Measurements from ENCODE around the gene GAS7. TPM values are rescaled to one million over a fixed set of nuclear protein-coding genes. Genes with fewer than 3 reads are reported as not detected.
"Not testable (repeated sequence)": the region's sequence is repeated elsewhere in the genome, so short reads cannot be mapped to it uniquely, and the experiment has no call there.

The GAS7 gene
- total RNA-seq, 1 donor from 2014 or later = 26.7 TPM

GRCh38 chr17:10073941-10074340 is 124.5 kb downstream of the GAS7 start:
- DNase-seq (ENCODE audit: low spot score) = no peak

GRCh38 chr17:10072556-10073425 is 125.6 kb downstream of the GAS7 start:
- DNase-seq (ENCODE audit: low spot score) = no peak

DNA sequence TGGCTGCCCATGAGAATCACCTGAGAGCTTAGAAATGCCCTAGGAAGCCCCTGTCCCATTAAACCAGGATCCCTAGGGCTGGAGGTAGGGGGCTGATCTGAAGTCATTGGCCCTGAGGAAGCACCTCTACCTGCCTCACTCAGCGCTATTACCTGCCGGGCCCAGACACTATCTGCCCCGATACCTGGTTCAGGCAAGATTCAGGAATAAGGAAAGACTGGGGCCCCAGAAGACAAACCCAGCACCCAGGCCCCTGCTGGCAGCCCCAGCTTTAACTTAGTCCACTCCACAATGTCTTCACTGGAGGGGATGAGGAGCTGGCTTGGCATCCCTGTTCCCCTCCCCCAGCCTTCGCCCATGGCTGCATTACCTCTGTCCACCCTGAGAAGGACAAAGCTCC is 126.3 kb downstream of the GAS7 start:
- DNase-seq (ENCODE audit: low spot score) = no peak

DNA sequence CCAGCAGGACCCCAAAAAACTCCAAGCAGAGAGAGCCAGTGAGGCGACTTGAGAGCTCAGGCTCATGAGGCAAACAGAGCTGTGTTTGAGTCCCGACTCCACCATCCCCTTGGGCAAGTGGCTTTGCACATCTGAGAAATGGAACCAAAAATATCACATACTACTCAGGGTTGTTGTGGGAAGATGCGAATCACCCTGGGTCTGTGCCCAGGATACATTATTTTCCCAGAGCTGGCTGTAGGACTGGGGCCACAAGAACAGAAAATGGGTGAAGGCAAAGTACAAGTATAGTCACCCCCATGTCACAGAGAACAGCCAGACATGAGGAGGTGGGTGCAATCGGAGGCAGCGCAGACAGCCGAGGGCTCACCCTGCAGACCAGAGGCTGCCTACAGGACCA is 127.3 kb downstream of the GAS7 start:
- DNase-seq (ENCODE audit: low spot score) = no peak

DNA sequence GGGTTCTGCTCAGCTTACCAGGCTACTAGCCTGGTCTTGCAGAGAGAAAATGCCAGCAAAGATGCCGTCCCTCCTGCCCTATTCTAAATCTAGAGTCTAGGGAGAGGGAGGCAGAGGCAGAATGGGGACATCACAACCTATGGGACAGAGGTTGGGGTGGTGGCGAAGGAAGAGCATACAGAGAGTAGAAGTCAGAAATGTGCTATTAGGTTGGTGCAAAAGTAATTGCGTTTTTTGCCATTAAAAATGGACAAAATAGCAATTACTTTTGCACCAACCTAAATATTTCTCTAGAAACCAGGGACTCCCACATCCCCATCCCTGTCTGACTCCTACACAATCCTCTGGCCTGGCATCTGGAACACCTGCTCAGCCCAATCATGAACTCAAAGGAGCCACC is 127.7 kb downstream of the GAS7 start:
- DNase-seq (ENCODE audit: low spot score) = no peak

DNA sequence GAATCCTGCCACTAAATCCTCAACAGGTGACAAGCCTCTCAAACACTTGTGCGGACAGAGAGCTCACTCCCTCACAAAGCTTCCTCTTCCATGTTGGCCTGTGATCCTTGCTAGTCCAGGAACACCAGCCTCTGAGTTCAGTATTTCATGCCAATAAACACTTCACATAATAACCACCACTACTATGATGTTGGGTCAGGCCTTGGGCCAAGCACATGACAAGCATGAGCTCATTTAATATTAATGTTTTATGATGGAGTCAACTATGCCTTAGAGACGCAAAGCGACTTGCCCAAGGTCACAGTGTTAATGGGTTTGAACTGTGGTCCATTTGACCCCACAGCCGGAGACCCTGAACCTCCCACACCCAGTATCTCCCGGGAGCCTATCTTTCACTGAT is 129.1 kb downstream of the GAS7 start:
- DNase-seq (ENCODE audit: low spot score) = no peak

DNA sequence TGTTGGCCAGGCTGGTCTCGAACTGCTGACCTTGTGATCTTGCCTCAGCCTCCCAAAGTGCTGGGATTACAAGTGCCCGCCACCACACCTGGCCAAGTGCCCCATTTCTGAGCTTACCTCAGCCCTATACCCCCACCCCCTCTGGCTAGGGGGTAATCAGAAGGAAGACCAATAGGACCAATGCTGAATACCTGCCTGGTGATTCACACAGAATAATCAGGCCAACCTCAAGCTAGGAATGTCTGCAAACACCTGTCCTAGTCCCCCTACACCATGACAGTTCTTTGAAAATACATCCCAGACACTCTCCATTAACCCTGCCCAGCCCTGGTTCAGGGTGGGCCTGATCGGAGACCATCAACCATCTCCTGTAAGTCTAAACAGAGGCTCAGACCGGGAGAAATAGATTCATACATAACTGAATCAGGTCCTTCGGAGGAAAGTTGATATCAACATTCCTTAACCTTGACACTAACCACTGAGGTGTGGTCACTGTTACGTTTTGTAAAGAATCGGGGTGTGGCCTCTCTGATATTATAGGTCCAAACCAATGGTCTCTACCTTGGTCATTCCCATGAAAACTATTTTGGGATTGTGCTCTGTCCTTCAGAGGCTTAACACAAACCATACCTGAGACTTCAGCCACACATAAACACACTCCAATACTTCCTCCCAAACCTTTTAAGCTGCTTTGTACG is 130.8 kb downstream of the GAS7 start:
- no peak for DNase-seq (ENCODE audit: low spot score)

DNA sequence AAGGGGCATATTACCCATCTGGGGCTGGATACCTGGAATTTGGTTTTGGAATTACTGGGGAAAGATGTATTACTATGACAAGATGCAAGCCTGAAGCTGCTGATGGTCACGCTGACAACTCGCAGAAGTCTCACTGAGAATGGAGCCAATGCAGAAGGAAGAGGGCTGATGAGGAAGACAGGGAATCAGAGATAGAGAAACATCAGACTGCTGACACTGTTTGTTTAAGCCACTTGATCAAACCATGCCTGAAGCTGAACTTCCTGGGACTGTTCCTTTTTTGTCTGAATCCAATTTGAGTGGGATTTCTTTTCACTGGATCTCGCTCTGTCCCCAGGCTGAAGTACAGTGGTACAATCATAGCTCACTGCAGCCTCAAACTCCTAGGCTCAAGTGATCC is 133.9 kb downstream of the GAS7 start:
- no peak for DNase-seq (ENCODE audit: low spot score)

- peak; percentile 41 for DNase-seq (ENCODE audit: low spot score)
These were observed 134.6 kb downstream of the GAS7 start for GRCh38 chr17:10063730-10064241.

- DNase-seq (ENCODE audit: low spot score) = no peak
These were observed 135.6 kb downstream of the GAS7 start for GRCh38 chr17:10062691-10063385.

DNA sequence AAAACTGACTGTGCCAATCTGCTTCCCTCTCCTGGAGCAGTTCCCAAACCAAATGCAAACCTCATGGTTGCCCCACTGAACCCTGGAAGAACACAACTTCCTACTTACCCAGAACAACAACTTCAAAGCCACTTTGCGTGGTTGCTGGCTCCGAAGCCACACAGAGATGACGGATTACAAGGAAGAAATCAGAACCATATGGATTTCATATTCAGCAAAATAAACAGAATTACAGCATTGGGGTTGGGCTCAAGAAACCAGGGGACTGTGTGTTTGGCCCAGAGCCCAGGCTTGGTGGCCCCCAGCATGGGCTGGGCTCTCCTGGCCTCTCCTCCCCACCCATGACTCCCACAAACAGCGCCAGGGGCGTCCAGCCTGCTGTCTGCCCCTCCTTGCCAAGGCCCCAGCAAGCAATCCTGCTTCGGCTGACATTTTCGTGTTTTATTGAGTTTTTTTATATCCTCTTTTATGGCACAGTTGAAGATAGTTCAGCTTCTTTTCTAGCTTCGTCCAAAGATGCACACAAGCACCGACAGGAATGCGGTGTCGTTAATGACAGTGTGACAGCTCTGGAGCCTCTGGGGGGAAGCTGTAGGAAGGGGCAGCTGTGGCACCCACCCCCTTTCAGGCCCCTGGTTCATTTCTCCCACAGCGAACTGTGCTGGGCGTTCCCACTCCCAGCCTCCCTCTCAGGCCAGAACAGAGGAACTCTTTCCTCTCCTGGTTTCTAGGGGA is 137.1 kb downstream of the GAS7 start:
- no peak for DNase-seq (ENCODE audit: low spot score)

- no peak for DNase-seq (ENCODE audit: low spot score)
These were observed 137.9 kb downstream of the GAS7 start for GRCh38 chr17:10060526-10060925.

DNA sequence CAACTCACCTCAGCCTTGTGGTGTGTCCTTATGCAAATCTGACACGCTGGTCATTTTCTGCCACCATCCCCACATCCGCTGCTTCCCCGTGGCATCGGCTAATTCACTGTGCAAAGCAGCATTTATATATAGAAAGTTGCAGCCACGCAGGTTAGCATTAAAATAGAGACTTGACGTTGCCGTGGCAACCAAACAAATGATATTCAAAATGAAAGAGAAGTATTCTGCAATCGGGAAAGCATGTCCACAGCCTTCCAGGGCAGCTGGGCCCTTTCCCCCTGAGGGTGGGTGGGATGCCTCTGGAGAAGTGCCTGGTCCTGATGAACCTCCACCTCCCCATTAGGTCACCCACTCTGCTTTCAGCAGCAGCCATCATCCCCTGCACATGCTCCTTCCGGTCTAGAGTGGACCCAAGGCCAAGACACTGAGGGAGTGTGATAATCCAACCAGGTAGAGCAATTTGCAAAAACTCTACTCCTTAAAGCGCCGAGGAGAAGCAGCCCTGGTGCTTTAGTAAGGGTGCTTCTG is 138.7 kb downstream of the GAS7 start:
- no peak for DNase-seq (ENCODE audit: low spot score)

GRCh38 chr17:10058921-10059683 is 139.3 kb downstream of the GAS7 start:
- no peak for DNase-seq (ENCODE audit: low spot score)

- DNase-seq (ENCODE audit: low spot score) = not testable (repeated sequence)
These were observed 140.9 kb downstream of the GAS7 start for GRCh38 chr17:10057466-10057865.

DNA sequence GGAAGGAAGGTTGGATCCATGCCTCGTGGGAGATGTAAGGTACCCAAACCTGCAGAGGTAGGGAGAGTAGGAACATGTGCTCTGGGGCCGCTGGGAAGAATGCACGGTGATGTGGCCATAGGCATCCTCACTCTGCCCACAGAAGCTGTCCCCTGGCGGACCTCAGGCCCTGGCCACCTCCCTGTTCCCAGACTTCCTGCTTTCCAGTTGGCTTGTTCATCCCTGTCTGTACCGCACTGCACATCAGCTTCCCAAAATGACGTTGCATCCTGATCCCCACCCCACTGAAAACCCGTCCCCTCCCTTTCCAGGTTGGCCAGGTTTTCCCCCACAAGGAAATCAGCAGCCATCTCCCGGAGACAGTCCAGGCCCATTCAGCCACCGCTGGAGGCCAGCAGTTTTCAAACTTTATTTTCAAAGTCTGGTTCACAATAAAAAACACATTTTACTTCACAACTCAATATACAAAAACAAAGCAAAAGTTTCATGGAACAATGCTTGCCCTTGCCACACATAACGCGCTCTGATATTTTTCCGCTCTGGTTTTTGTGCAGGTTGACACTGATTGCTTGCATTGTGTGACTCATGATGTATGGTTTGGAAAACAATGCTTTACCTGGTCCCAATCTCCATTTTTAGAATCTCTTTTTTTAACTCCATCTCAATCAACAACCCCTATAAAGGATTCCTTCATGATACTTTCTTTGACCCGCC is 143.0 kb downstream of the GAS7 start:
- no peak for DNase-seq (ENCODE audit: low spot score)

GRCh38 chr17:10053782-10054540 is 144.4 kb downstream of the GAS7 start:
- DNase-seq (ENCODE audit: low spot score) = no peak

DNA sequence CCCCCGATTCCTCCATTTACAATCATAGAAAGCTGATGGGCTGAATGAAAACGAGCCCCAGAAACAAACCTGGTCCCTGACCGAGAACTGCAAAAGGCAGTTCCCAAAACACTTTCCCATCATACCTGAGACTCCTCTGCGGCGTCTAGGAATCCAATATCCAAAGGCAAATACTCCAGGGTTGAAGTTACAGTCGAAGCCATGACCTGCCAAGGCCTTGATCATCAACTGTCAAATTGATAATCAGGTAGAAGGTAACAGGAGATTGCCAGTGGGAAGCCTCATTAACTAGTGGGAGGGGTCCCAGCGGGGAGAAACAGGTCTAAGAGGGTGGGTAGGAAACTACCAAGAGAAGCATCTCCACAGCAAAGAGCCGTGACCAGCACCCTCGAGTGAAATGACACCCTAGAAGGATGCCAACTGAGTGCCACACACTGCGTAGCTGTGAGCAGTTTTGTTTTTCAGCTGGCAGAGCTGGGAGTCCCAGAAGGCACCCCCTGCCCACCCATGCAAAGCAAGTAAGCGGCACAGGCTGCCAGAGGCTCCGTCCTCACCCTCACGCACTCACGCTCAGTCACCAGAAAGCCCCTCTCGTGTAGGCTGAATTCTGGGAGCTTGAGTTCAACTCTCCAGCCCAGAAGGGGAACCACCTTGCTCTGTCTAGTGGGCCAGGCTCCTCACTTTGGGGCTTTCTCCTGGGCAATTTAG is 146.1 kb downstream of the GAS7 start:
- DNase-seq (ENCODE audit: low spot score) = no peak

DNA sequence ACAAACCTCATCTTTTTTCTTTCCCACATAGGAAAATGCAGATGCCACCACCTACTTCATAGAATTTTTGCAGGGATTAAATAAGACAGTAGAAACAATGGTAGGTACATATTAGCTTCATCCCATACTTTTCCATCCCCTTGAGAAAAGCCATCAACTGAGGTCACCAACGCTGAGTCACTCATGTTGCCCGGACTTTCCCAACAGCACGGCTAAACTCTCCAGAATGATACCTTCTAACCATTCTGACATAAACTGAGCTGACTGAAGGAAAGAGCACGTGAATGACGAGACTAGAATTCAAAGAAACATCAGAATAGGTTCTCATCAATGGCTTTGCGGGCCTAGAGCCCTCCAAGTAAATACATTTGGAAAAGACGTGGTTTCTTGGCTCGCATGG is 147.3 kb downstream of the GAS7 start:
- no peak for DNase-seq (ENCODE audit: low spot score)

Measured in mucosa of gallbladder (tissue), 1 donor.